ENCODE data around the gene NRM.
"Not testable (repeated sequence)": the region's sequence is repeated elsewhere in the genome, so short reads cannot be mapped to it uniquely, and the experiment has no call there.

NRM gene

GRCh38 chr6:30670760-30671527 is 19.8 kb downstream of the NRM start:
- no peak for DNase-seq (ENCODE audit: low read depth, low spot score)

- not testable (repeated sequence) for DNase-seq (ENCODE audit: low read depth, low spot score)
These were observed 24.5 kb downstream of the NRM start for GRCh38 chr6:30666300-30666699.

- DNase-seq (ENCODE audit: low read depth, low spot score), result no peak
These were observed 25.6 kb downstream of the NRM start for GRCh38 chr6:30664994-30665767.

- not testable (repeated sequence) for DNase-seq (ENCODE audit: low read depth, low spot score)
These were observed 32.9 kb downstream of the NRM start for GRCh38 chr6:30657922-30658321.

GRCh38 chr6:30657454-30657853 is 33.3 kb downstream of the NRM start:
- DNase-seq (ENCODE audit: low read depth, low spot score), result no peak

- DNase-seq (ENCODE audit: low read depth, low spot score), result no peak
These were observed 34.3 kb downstream of the NRM start for GRCh38 chr6:30656513-30656912.

- no peak for DNase-seq (ENCODE audit: low read depth, low spot score)
These were observed 35.1 kb downstream of the NRM start for GRCh38 chr6:30655743-30656094.

GRCh38 chr6:30654798-30655742 is 35.7 kb downstream of the NRM start:
- DNase-seq (ENCODE audit: low read depth, low spot score), result no peak

- DNase-seq (ENCODE audit: low read depth, low spot score), result no peak
These were observed 39.6 kb downstream of the NRM start for GRCh38 chr6:30651143-30651542.

GRCh38 chr6:30647242-30648116 is 43.3 kb downstream of the NRM start:
- DNase-seq (ENCODE audit: low read depth, low spot score), result no peak

- peak; percentile 65 for DNase-seq (ENCODE audit: low read depth, low spot score)
These were observed 44.1 kb downstream of the NRM start, which contains the start of gene C6orf136 for GRCh38 chr6:30646450-30647241. TSS of gene C6orf136 (plus strand) at chr6:30647133. CDS start at chr6:30647232, 99 bp downstream.

- DNase-seq (ENCODE audit: low read depth, low spot score), result no peak
These were observed 44.8 kb downstream of the NRM start for GRCh38 chr6:30645989-30646388.

GRCh38 chr6:30644769-30645168 is 46.0 kb downstream of the NRM start:
- no peak for DNase-seq (ENCODE audit: low read depth, low spot score)

GRCh38 chr6:30643656-30644055 is 47.1 kb downstream of the NRM start:
- DNase-seq (ENCODE audit: low read depth, low spot score), result no peak

GRCh38 chr6:30641048-30641447 is 49.7 kb downstream of the NRM start:
- DNase-seq (ENCODE audit: low read depth, low spot score), result no peak

- no peak for DNase-seq (ENCODE audit: low read depth, low spot score)
These were observed 50.3 kb downstream of the NRM start for GRCh38 chr6:30640481-30640880.

Data from brain pericyte (primary cell).